HG03342 (cell line): ENCODE data around the gene ATP1A4.
"Not testable (repeated sequence)": the region's sequence is repeated elsewhere in the genome, so short reads cannot be mapped to it uniquely, and the experiment has no call there.

Experiments
- ATAC-seq: cut with Tn5 transposase; IDR thresholded peaks from one replicate; pipeline ENCODE4 v1.9.1; 2021; ENCODE audit warnings: mild to moderate bottlenecking, moderate library complexity; ENCODE audit not compliant: unreplicated experiment

Gene ATP1A4

GRCh38 chr1:160151303-160151702, at the start of gene ATP1A4:
Gene ATP1A4, plus strand, starts transcription at chr1:160151603. Its CDS starts 438 bp downstream, at chr1:160152041.
- no peak for ATAC-seq

GRCh38 chr1:160101717-160102522, 49.5 kb upstream of the ATP1A4 start:
- ATAC-seq = no peak

GRCh38 chr1:160103658-160104408, 47.6 kb upstream of the ATP1A4 start:
- ATAC-seq = no peak

GRCh38 chr1:160104486-160104885, 46.9 kb upstream of the ATP1A4 start:
- ATAC-seq = no peak

- no peak for ATAC-seq
These were observed 46.2 kb upstream of the ATP1A4 start for GRCh38 chr1:160105155-160105554.

GRCh38 chr1:160107512-160107911, 43.9 kb upstream of the ATP1A4 start:
- ATAC-seq = no peak

GRCh38 chr1:160108888-160109662, 42.3 kb upstream of the ATP1A4 start:
- no peak for ATAC-seq

- no peak for ATAC-seq
These were observed 41.7 kb upstream of the ATP1A4 start for GRCh38 chr1:160109686-160110085.

- not testable (repeated sequence) for ATAC-seq
These were observed 39.9 kb upstream of the ATP1A4 start for GRCh38 chr1:160111462-160111861.

- no peak for ATAC-seq
These were observed 39.0 kb upstream of the ATP1A4 start for GRCh38 chr1:160112357-160112756.

GRCh38 chr1:160113407-160113806, 38.0 kb upstream of the ATP1A4 start:
- no peak for ATAC-seq

GRCh38 chr1:160114085-160114484, 37.3 kb upstream of the ATP1A4 start:
- no peak for ATAC-seq

GRCh38 chr1:160115545-160116282, 35.7 kb upstream of the ATP1A4 start, which contains the start of gene ATP1A2:
Gene ATP1A2, plus strand, starts transcription at chr1:160115759. Its CDS starts 103 bp downstream, at chr1:160115862.
- no peak for ATAC-seq

- no peak for ATAC-seq
These were observed 34.9 kb upstream of the ATP1A4 start for GRCh38 chr1:160116283-160117147.

- ATAC-seq = no peak
These were observed 34.1 kb upstream of the ATP1A4 start for GRCh38 chr1:160117300-160117699.

- no peak for ATAC-seq
These were observed 33.7 kb upstream of the ATP1A4 start for GRCh38 chr1:160117709-160118183.

GRCh38 chr1:160118928-160119327, 32.5 kb upstream of the ATP1A4 start:
- ATAC-seq = no peak

- no peak for ATAC-seq
These were observed 30.6 kb upstream of the ATP1A4 start for GRCh38 chr1:160120797-160121196.

- ATAC-seq = no peak
These were observed 30.0 kb upstream of the ATP1A4 start for GRCh38 chr1:160121388-160121787.
